AG04449 (cell line): ENCODE measurements around the gene NLRP10.

Experiments
- CTCF ChIA-PET: fragments of 350-600 bp; formaldehyde crosslinking; extraction: SDS; loops from one replicate; lab custom pipeline; 2021; ENCODE audit warnings: antibody characterized with exemption; lab: Yijun Ruan, JAX
- POLR2A ChIA-PET: fragments of 400-600, 350-600 bp; formaldehyde crosslinking; extraction: SDS; loops from one replicate; lab custom pipeline; 2020; ENCODE audit warnings: antibody characterized with exemption, inconsistent platforms; lab: Yijun Ruan, JAX
- DNase-seq: peaks from one replicate; pipeline ENCODE4 v3.0.0-alpha.2; 2010; ENCODE audit warnings: low read depth, low spot score
- H3K4me3 ChIP-seq: 2 replicates; pipeline ENCODE4 v1.5.1; 2011; ENCODE audit warnings: low read depth, mild to moderate bottlenecking, control low read depth, low read length
- CTCF ChIP-seq: IDR thresholded peaks from one replicate; pipeline ENCODE4 v1.5.1; 2011; ENCODE audit warnings: mild to moderate bottlenecking, moderate library complexity, low read length, control low read depth, inconsistent platforms; ENCODE audit not compliant: insufficient read depth; ENCODE audit errors: missing control alignments

Gene NLRP10

GRCh38 chr11:7955191-7955590, 10.1 kb downstream of the NLRP10 start:
- CTCF ChIA-PET = no interaction called here
- POLR2A ChIA-PET = no interaction called here
- no peak for TF ChIP-seq CTCF
- DNase-seq = no peak
- H3K4me3 ChIP-seq = no peak overlapping the region

GRCh38 chr11:7949934-7950333, 15.3 kb downstream of the NLRP10 start:
- POLR2A ChIA-PET = no interaction called here
- no peak for TF ChIP-seq CTCF
- CTCF ChIA-PET = interaction anchor here (1.1 to 2.6 kb wide), 4 partner anchors 11 to 45 kb away, joined by 3 to 10 read pairs (median 4); partner anchors contain the start of gene EIF3F
- no peak overlapping the region for H3K4me3 ChIP-seq
- no peak for DNase-seq

GRCh38 chr11:7944123-7944522, 21.1 kb downstream of the NLRP10 start:
- CTCF ChIA-PET = no interaction called here
- H3K4me3 ChIP-seq = no peak overlapping the region
- POLR2A ChIA-PET = no interaction called here
- DNase-seq = no peak
- TF ChIP-seq CTCF = no peak

GRCh38 chr11:7941608-7942007, 23.6 kb downstream of the NLRP10 start, which contains the start of gene OR10A3:
OR10A3 (minus strand) TSS chr11:7941708; CDS start chr11:7939520, 2,188 bp downstream.
- ChIA-PET CTCF (no interaction called here), POLR2A (no interaction called here)
- DNase-seq = no peak
- no peak for TF ChIP-seq CTCF
- H3K4me3 ChIP-seq = no peak within 1 kb of the TSS

- H3K4me3 ChIP-seq = no peak overlapping the region
- no peak for TF ChIP-seq CTCF
- CTCF ChIA-PET = no interaction called here
- DNase-seq = no peak
- POLR2A ChIA-PET = no interaction called here
These were observed 24.1 kb downstream of the NLRP10 start for GRCh38 chr11:7941146-7941545.

- POLR2A ChIA-PET = no interaction called here
- TF ChIP-seq CTCF = no peak
- H3K4me3 ChIP-seq = no peak overlapping the region
- CTCF ChIA-PET = no interaction called here
- no peak for DNase-seq
These were observed 28.6 kb downstream of the NLRP10 start for GRCh38 chr11:7936615-7937014.
